Activated CD8-positive, alpha-beta T cell treated with anti-CD3 and anti-CD28 coated beads for 36 hours (primary cell): Measurements from ENCODE around the gene BEST1. TPM values are rescaled to one million over a fixed set of nuclear protein-coding genes. Genes with fewer than 3 reads are reported as not detected.

Source experiments
- ATAC-seq: fragments of 200-7000 bp; cut with Tn5 transposase; one replicate; pipeline ENCODE4 v1.10.0; 2021; ENCODE audit warnings: mild to moderate bottlenecking, moderate library complexity
- CTCF ChIA-PET: fragments of 350-600 bp; sonication (Branson Sonifier 250); formaldehyde crosslinking; loops from one replicate; lab custom pipeline; 2021; ENCODE audit warnings: antibody characterized with exemption; lab: Charles Lee
- POLR2A ChIA-PET: fragments of 350-600 bp; sonication (Branson Sonifier 250); formaldehyde crosslinking; loops from one replicate; lab custom pipeline; 2021; ENCODE audit warnings: antibody characterized with exemption; lab: Charles Lee
- DNase-seq: peaks from one replicate; pipeline ENCODE4 v3.0.0-alpha.2; 2020
- H3K27ac Mint-ChIP-seq: one replicate; pipeline ENCODE4 v1.8.0; 2021; ENCODE audit warnings: mild to moderate bottlenecking, mixed read lengths
- H3K27me3 Mint-ChIP-seq: one replicate; pipeline ENCODE4 v1.8.0; 2021; ENCODE audit warnings: mixed read lengths
- H3K36me3 Mint-ChIP-seq: one replicate; pipeline ENCODE4 v1.8.0; 2021; ENCODE audit warnings: low read depth, mixed read lengths
- H3K4me1 Mint-ChIP-seq: one replicate; pipeline ENCODE4 v1.8.0; 2021; ENCODE audit warnings: low read depth, mixed read lengths
- H3K4me3 Mint-ChIP-seq: one replicate; pipeline ENCODE4 v1.8.0; 2021; ENCODE audit warnings: mild to moderate bottlenecking, moderate library complexity, mixed read lengths
- H3K9me3 Mint-ChIP-seq: one replicate; pipeline ENCODE4 v1.8.0; 2021; ENCODE audit warnings: mixed read lengths
- CTCF ChIP-seq: fragments of 200-600 bp; IDR thresholded peaks from one replicate; pipeline ENCODE4 v1.8.0; 2022; ENCODE audit warnings: antibody characterized with exemption, mild to moderate bottlenecking
- intact Hi-C: fragments of 100-400 bp; cut with micrococcal nuclease; formaldehyde crosslinking; loops from one replicate; pipeline ENCODE4 v1.10.0; 2022
- total RNA-seq, 2 experiments: library from RNA; stranded (reverse); gene quantifications; one replicate each; pipeline ENCODE4 v1.2.3, GENCODE V29; 2021

The BEST1 gene
- total RNA-seq, 2 experiments from 2014 or later = 0.61 to 0.83 TPM

GRCh38 chr11:61905067-61905696, 45.0 kb upstream of the BEST1 start:
- ChIA-PET POLR2A (no interaction called here), CTCF (interaction anchor here (0.6 to 11.7 kb wide), 5 partner anchors 35 to 203 kb away, joined by 3 to 352 read pairs (median 14); partner anchors contain the start of gene BEST1)
- no peak for TF ChIP-seq CTCF
- no peak overlapping the region for H3K4me3 Mint-ChIP-seq
- no peaks in the 10 kb centered on the region for H3K27me3 Mint-ChIP-seq
- H3K9me3 Mint-ChIP-seq = no peaks in the 10 kb centered on the region
- no peak for ATAC-seq
- intact Hi-C loops = no loop called here
- no peaks in the 10 kb centered on the region for H3K36me3 Mint-ChIP-seq
- DNase-seq = no peak
- no peak overlapping the region for H3K27ac Mint-ChIP-seq
- no peaks in the 10 kb centered on the region for H3K4me1 Mint-ChIP-seq

GRCh38 chr11:61905801-61906521, 44.2 kb upstream of the BEST1 start:
- H3K27me3 Mint-ChIP-seq = no peaks in the 10 kb centered on the region
- H3K36me3 Mint-ChIP-seq = no peaks in the 10 kb centered on the region
- ATAC-seq (no peak), DNase-seq (no peak)
- no peak for TF ChIP-seq CTCF
- POLR2A ChIA-PET = no interaction called here
- H3K27ac Mint-ChIP-seq = no peak overlapping the region
- intact Hi-C loops = no loop called here
- no peaks in the 10 kb centered on the region for H3K4me1 Mint-ChIP-seq
- CTCF ChIA-PET = interaction anchor here (2.5 to 11.7 kb wide), 3 partner anchors 8 to 203 kb away, joined by 14 to 352 read pairs (median 45); no protein-coding TSS in a partner anchor
- no peak overlapping the region for H3K4me3 Mint-ChIP-seq
- H3K9me3 Mint-ChIP-seq = no peaks in the 10 kb centered on the region

GRCh38 chr11:61906522-61906909, 43.6 kb upstream of the BEST1 start:
- POLR2A ChIA-PET = no interaction called here
- no peaks in the 10 kb centered on the region for H3K9me3 Mint-ChIP-seq
- DNase-seq (no peak), ATAC-seq (no peak)
- no peaks in the 10 kb centered on the region for H3K36me3 Mint-ChIP-seq
- intact Hi-C loops = no loop called here
- CTCF ChIA-PET = interaction anchor here (1.0 to 4.2 kb wide), 2 partner anchors 8 to 175 kb away, joined by 4 to 45 read pairs; no protein-coding TSS in a partner anchor
- no peak overlapping the region for H3K4me3 Mint-ChIP-seq
- no peaks in the 10 kb centered on the region for H3K27me3 Mint-ChIP-seq
- TF ChIP-seq CTCF = no peak
- no peak overlapping the region for H3K27ac Mint-ChIP-seq
- H3K4me1 Mint-ChIP-seq = no peaks in the 10 kb centered on the region

GRCh38 chr11:61907282-61907681, 42.9 kb upstream of the BEST1 start:
- no peak for ATAC-seq
- intact Hi-C loops = no loop called here
- Mint-ChIP-seq H3K27ac (no peak overlapping the region), H3K4me1 (no peaks in the 10 kb centered on the region), H3K9me3 (no peaks in the 10 kb centered on the region), H3K4me3 (no peak overlapping the region), H3K27me3 (no peaks in the 10 kb centered on the region), H3K36me3 (no peaks in the 10 kb centered on the region)
- TF ChIP-seq CTCF = no peak
- DNase-seq = no peak
- CTCF ChIA-PET = interaction anchor here (1.0 to 4.2 kb wide), 3 partner anchors 9 to 175 kb away, joined by 4 to 45 read pairs (median 4); no protein-coding TSS in a partner anchor
- POLR2A ChIA-PET = no interaction called here
